ENCODE data around the gene GLB1L3.

The GLB1L3 gene

DNA sequence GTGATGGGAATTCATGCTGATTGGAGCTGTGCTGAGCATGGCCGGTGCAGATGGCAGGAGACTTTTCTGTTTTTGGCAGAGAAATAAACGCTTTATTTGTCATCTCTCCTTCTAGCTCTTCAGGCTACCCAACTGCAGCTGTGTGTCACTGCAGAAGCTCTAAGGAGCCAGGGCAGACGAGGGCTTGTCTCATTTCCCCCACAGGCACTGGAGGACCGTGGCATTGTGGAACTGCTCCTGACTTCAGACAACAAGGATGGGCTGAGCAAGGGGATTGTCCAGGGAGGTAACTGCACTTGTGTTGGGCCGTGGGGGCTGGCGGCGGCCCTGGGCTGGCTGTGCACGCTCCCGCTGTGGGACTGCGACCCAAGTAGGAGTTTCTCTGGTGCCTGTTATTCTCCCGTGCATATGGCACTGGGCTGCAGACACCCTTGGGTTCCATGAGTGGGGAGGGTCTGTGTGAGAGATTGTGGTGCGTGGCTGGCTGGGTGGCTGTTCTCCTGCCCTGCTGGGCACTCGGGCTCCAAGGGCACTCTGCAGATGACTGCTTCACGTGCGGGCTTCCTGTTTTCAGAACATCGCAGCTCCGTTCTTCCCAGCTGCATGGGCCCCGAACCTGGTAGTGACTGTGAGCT lies 82.8 kb downstream of the GLB1L3 start:
- in situ Hi-C loops (cut with MboI; ENCODE audit: low sequenced_read_pairs): no loop called here

DNA sequence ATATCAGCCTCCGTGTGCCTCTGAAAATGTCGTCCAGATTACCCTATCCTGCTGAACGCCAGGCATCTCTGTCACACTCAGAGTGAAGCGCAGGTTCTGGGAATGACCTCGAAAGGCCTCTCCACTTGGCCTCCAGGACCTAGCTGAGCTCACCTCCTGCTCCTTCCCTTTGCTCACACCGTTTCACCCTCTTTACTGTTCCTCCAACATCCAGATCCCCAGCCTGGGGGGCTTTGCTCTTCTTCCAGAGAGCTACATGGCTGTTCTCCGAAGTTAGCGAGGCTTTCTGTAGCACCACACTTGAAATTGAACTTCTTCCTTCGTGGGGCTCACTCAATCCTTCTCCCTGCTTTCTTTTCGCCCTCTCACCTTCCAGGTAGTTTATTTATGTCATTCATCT lies 83.5 kb downstream of the GLB1L3 start:
- in situ Hi-C loops (cut with MboI; ENCODE audit: low sequenced_read_pairs): no loop called here

DNA sequence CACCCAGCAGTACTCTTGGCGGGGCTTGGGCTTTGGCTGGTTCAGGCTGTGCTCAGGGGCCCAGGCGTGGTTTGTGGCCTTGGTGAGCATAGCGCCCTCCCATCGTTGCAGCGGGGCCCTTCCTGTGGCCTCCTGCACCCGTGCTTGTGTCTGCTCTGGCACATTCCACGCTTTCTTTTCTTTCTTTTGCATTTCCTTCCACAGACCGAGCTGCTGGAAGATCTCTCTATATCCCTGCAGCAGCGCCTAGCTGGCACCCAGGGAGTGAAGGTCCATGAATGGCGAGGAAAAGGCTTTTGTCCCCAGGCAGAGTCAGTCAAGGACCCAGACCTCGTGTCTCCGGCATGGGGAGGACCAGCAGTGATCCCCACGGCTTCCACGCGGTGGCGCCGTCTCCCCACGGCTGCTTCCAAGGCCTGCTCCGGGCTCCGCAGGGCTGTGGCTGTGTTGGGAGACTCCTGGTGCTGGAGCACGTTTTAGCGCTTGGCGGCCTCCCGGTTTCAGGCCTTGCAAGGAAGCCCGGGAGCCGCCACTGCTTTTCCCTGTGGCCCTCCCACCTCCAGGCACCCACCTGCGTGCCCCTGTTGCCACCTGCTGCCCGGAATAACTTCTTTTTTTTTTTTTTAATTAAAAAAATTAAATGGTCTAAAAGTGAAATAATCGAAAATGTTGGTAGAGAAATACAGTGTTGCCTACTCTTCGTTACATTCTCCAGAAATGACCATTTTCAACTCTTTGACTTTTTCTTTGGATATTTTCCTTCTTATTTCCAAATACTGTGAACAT lies 84.1 kb downstream of the GLB1L3 start:
- in situ Hi-C loops (cut with MboI; ENCODE audit: low sequenced_read_pairs): no loop called here

DNA sequence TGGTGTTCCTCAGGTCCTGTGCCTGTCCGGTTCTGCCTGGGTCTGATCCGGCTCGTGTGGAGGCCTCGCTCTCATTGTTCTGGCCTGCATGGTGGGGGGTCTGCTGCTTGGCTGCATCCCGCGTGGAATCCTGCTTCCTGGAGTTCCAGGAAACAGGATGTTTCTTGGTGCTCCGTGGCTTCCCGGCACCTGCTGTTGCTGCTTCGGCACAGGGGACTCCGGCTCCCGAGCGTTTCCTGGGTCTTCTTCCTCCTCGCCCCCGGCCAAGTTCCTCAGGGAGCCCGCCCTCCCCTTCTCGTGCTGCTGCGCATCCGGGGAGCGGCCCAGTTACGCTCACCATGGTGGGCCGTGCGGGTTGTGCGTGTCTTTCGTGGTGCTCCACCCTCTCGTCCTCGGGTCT lies 85.5 kb downstream of the GLB1L3 start:
- in situ Hi-C loops (cut with MboI; ENCODE audit: low sequenced_read_pairs): no loop called here

DNA sequence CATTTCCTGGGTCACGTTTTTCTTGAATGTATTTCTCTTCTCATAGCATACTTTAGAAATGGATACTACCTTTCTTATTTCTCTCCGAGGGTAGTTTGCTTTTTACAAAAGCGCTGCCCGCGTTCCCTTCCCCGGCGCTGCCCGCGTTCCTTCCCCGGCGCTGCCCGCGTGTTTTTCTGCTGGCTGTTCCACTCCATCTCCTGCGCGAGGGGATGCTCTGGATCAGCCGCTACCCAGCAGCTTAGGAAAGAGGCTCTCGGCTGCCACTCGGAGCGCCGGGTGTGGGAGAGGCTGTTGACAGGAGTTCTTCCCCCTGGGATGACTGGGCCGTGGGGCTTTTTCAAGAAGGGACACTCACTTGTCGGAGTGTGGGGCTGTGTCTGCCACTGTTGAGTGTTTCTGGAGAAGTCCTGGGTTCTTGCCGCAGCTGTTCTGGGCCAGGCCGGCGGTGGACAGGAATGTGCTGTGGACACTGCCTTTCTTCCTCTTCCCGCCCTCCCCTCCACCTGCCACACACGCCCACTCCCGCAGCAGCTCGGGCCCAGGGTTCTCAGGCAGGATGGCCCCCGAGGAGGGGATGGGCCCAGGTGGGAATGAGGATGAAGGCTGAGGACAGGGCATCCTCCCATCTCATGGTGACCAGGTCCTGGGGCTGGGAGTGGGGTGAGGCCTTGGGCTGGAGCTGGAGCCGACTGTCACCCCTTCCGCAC lies 86.2 kb downstream of the GLB1L3 start:
- in situ Hi-C loops (cut with MboI; ENCODE audit: low sequenced_read_pairs): no loop called here

DNA sequence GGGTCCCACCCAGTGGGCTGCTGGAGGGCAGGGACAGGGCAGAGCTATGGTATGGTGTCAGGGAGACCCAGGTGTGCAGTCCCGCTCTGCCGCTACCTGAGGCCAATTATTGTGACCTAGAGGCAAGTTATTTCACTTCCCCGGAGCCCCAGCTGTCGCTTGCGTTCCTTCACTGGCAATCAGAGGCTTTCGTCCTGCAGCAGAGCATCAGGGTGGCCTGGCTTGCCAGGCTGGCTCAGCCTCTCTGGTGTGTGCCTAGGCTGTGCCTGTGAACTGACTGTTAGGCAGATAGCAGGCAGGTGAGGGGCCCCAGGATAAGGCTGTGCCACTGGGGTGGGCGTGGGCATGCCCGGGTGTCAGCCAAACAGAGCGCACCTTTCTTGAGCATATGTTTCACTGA lies 87.0 kb downstream of the GLB1L3 start:
- in situ Hi-C loops (cut with MboI; ENCODE audit: low sequenced_read_pairs): no loop called here

DNA sequence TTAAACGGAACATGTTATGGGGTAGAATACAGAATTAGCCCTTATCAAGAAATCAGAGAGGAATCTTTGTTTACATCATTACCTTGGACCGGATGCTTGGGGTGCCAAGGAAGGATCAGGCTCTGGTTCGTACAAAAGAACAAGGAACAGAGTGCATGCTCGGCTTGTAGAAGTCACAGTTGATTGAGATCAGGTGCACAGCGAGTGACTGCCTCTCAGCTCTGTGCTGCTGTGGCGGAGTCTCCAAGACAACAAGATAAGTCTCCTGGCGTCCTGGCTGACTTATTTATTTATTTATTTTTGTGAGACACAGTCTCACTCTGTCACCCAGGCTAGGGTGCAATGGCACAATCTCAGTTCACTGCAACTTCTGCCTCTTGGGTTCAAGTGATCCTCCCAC lies 87.4 kb downstream of the GLB1L3 start:
- in situ Hi-C loops (cut with MboI; ENCODE audit: low sequenced_read_pairs): no loop called here

DNA sequence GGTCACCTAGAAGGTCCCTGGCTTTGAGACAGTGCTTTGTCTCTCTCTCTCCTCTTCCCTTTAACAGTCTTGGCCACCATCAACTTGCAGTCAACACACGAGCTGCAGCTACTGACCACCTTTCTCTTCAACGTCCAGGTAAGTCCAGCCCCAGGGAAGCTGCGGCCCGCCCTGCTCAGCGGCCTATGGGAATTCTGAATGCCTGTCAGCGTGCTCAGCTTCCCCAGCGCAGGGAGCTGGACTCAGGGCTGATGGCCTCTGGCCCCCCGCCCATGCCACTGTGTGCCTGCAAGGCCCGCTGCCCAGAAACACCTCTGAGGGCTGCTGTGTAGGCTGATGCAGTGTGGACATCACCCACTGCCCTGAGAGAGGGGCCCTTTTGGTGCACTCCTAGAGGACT lies 88.1 kb downstream of the GLB1L3 start:
- in situ Hi-C loops (cut with MboI; ENCODE audit: low sequenced_read_pairs): no loop called here

DNA sequence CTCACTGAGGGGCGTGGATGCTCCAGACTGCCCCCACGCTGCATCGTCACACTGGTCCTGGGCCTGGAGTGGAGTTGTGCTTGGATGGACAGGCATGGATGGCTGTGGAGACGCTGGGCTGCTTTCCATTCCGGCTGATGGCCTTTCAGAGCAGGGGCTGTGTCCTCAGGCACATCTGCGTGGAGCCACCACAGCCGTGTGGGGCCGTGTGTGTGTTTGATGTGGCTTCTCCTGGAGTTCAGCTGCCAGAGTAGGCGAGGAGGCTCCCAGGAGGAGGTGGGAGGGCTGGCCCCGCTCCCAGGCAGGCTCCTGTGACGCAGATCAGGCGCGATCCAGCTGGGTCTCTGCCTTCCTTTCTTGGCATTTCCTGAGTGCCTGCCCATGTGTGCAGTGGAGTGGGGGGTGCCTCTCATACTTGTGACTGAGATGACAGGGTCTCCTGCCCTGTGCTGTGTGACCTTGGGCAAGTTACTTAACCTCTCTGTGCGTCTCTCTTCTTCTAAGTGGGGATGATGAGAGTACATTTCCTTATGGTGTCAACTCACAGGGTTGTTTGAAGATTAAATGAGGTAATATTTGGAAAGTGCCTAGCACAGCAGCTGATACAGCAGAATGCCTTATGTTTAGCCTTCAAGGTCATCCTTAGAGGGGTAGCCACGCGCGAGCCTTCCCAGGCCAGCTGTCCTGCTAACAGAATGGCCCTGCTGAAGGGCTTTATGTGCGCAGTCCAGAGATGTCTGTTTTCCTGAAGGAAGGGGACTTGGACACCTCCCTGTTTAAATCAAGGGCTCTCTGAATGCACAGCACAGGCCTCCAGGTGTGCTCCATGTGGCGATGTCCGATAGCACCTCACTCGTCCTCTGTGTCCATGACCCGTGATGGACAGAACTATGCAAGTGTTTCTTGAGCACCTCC lies 89.1 kb downstream of the GLB1L3 start:
- in situ Hi-C loops (cut with MboI; ENCODE audit: low sequenced_read_pairs): no loop called here

DNA sequence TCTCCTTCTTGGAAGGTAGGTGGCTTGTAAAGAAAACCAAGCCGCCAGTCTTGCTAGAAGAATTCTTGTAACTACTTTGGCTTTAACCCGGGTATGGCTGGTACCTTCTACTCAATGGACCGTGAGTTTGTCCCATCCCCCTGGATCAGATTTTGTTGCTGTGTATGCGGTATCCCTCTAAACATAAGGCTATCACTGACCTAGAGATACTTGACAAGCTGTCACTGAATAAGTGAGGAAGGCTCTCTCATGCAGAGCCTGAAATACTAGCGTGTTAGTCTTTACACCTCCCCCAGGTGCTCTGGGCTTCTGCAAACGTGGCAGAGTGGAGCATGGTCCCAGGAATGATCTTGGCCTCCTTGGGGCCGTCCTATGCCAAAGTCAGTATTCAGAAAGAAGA lies 90.1 kb downstream of the GLB1L3 start:
- in situ Hi-C loops (cut with MboI; ENCODE audit: low sequenced_read_pairs): no loop called here

DNA sequence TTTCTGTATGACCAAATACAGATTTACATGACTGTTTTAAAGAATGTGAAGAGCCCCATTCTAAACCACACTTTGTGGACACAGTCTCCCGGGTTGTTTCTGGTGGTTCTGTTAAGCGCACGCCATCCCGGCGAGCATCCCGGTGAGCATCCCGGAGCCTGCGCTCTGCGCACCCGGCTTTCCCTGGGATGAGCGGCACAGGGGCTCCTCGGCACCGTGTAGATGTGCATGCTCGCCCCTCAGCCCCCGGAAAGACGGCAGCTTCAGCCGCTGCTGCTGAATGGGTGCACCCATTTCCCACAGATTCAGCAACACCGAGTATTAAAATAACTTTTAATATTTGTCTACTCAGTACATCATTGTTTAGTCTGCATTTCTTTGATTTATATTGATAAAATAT lies 91.6 kb downstream of the GLB1L3 start:
- in situ Hi-C loops (cut with MboI; ENCODE audit: low sequenced_read_pairs): no loop called here
